Osteocyte (in vitro differentiated cells): Measurements from ENCODE around the gene C4B. TPM values are rescaled to one million over a fixed set of nuclear protein-coding genes. Genes with fewer than 3 reads are reported as not detected.
"Not testable (repeated sequence)": the region's sequence is repeated elsewhere in the genome, so short reads cannot be mapped to it uniquely, and the experiment has no call there.

Experiments
- DNase-seq: peaks from one replicate; pipeline ENCODE4 v3.0.0; 2021; ENCODE audit warnings: mixed read lengths; ENCODE audit not compliant: unreplicated experiment; ENCODE audit errors: extremely low spot score
- H3K27ac Mint-ChIP-seq: one replicate; pipeline ENCODE4 v1.8.0; 2021; ENCODE audit warnings: mild to moderate bottlenecking, mixed read lengths; ENCODE audit not compliant: unreplicated experiment
- H3K27me3 Mint-ChIP-seq: one replicate; pipeline ENCODE4 v1.8.0; 2021; ENCODE audit warnings: mixed read lengths; ENCODE audit not compliant: unreplicated experiment
- H3K36me3 Mint-ChIP-seq: one replicate; pipeline ENCODE4 v1.8.0; 2021; ENCODE audit warnings: mixed read lengths; ENCODE audit not compliant: unreplicated experiment
- H3K4me1 Mint-ChIP-seq: one replicate; pipeline ENCODE4 v1.8.0; 2021; ENCODE audit warnings: mixed read lengths; ENCODE audit not compliant: unreplicated experiment
- H3K4me3 Mint-ChIP-seq: one replicate; pipeline ENCODE4 v1.8.0; 2021; ENCODE audit warnings: mild to moderate bottlenecking, moderate library complexity, mixed read lengths; ENCODE audit not compliant: unreplicated experiment
- H3K9me3 Mint-ChIP-seq: one replicate; pipeline ENCODE4 v1.8.0; 2021; ENCODE audit warnings: mixed read lengths; ENCODE audit not compliant: unreplicated experiment
- long read RNA-seq: library from polyadenylated mRNA; unstranded; transcript quantifications from one replicate; pipeline ENCODE4 v2.0.0, GENCODE V29; 2021
- total RNA-seq: library from RNA; stranded (reverse); gene quantifications from 2 replicates; pipeline ENCODE4 v1.2.1, GENCODE V29; 2021
- TF ChIP-seq, protein P1 (sequence below): fragments of 200-600 bp; sonication (generic); IDR thresholded peaks from 2 replicates; pipeline ENCODE4 v1.5.0; 2021; ENCODE audit warnings: antibody characterized with exemption, mild to moderate bottlenecking, moderate library complexity

The C4B gene
- total RNA-seq = 10.5 and 11.8 TPM in 2 replicates
- long read RNA-seq, full-length matches to known transcripts = 1 of 2 reads
- long read RNA-seq, partial matches to known transcripts = 1 of 2 reads
- long read RNA-seq, other reads (novel, unspliced or antisense) = 0 of 2 reads

GRCh38 chr6:32014547-32014946 is at the start of gene C4B:
Gene C4B, plus strand, starts transcription at chr6:32014795. Its CDS starts 51 bp downstream, at chr6:32014846.
- not testable (repeated sequence) for H3K27me3 Mint-ChIP-seq, DNase-seq, H3K9me3 Mint-ChIP-seq, H3K4me3 Mint-ChIP-seq, H3K36me3 Mint-ChIP-seq, H3K27ac Mint-ChIP-seq, H3K4me1 Mint-ChIP-seq

- Mint-ChIP-seq H3K36me3 (peaks cover 49% of the 10 kb centered on the region), H3K27ac (no peak overlapping the region), H3K4me3 (no peak overlapping the region), H3K4me1 (peaks cover 11% of the 10 kb centered on the region), H3K9me3 (no peaks in the 10 kb centered on the region), H3K27me3 (no peaks in the 10 kb centered on the region)
- no peak for DNase-seq
- TF ChIP-seq, protein P1, sequence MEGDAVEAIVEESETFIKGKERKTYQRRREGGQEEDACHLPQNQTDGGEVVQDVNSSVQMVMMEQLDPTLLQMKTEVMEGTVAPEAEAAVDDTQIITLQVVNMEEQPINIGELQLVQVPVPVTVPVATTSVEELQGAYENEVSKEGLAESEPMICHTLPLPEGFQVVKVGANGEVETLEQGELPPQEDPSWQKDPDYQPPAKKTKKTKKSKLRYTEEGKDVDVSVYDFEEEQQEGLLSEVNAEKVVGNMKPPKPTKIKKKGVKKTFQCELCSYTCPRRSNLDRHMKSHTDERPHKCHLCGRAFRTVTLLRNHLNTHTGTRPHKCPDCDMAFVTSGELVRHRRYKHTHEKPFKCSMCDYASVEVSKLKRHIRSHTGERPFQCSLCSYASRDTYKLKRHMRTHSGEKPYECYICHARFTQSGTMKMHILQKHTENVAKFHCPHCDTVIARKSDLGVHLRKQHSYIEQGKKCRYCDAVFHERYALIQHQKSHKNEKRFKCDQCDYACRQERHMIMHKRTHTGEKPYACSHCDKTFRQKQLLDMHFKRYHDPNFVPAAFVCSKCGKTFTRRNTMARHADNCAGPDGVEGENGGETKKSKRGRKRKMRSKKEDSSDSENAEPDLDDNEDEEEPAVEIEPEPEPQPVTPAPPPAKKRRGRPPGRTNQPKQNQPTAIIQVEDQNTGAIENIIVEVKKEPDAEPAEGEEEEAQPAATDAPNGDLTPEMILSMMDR = no peak
These were observed 48.9 kb upstream of the C4B start for GRCh38 chr6:31965700-31966099.

- H3K4me3 Mint-ChIP-seq = no peak overlapping the region
- no peak for DNase-seq
- peaks cover 19% of the 10 kb centered on the region for H3K4me1 Mint-ChIP-seq
- H3K9me3 Mint-ChIP-seq = no peaks in the 10 kb centered on the region
- H3K27ac Mint-ChIP-seq = no peak overlapping the region
- TF ChIP-seq, protein P1 = no peak
- no peaks in the 10 kb centered on the region for H3K27me3 Mint-ChIP-seq
- H3K36me3 Mint-ChIP-seq = peaks cover 44% of the 10 kb centered on the region
These were observed 48.1 kb upstream of the C4B start for GRCh38 chr6:31966506-31966905.

- TF ChIP-seq, protein P1 = no peak
- no peaks in the 10 kb centered on the region for H3K9me3 Mint-ChIP-seq
- no peak for DNase-seq
- peaks cover 19% of the 10 kb centered on the region for H3K4me1 Mint-ChIP-seq
- H3K36me3 Mint-ChIP-seq = peaks cover 37% of the 10 kb centered on the region
- H3K4me3 Mint-ChIP-seq = no peak overlapping the region
- H3K27me3 Mint-ChIP-seq = no peaks in the 10 kb centered on the region
- no peak overlapping the region for H3K27ac Mint-ChIP-seq
These were observed 47.3 kb upstream of the C4B start for GRCh38 chr6:31966997-31967925.

DNA sequence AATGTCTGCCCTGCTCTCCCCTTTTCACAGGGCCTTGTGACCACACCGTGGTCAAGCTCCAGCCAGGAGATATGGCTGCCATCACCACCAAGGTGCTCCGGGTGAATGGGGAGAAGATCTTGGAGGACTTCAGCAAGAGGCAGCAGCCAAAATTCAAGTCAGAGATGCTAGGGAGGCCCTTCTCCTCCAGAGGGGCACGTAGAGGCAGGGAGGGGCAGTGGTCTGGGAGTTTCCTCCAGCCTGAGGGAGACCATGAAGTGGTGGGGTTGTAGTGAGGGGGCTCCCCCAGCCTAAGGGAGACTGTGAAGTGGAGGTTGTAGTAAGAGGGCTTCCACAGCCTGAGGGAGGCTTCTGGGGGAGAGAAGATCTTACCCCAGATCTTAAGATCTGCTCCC is 46.7 kb upstream of the C4B start:
- H3K27me3 Mint-ChIP-seq = no peaks in the 10 kb centered on the region

More for the DNA sequence above, 46.7 kb upstream of the C4B start:
- H3K36me3 Mint-ChIP-seq = peaks cover 31% of the 10 kb centered on the region
- no peak overlapping the region for H3K4me3 Mint-ChIP-seq
- no peak overlapping the region for H3K27ac Mint-ChIP-seq
- DNase-seq = no peak
- TF ChIP-seq, protein P1 = no peak
- no peaks in the 10 kb centered on the region for H3K9me3 Mint-ChIP-seq
- peaks cover 24% of the 10 kb centered on the region for H3K4me1 Mint-ChIP-seq
